Measurements from ENCODE around the gene FUS.
"Not testable (repeated sequence)": the region's sequence is repeated elsewhere in the genome, so short reads cannot be mapped to it uniquely, and the experiment has no call there.

FUS gene

DNA sequence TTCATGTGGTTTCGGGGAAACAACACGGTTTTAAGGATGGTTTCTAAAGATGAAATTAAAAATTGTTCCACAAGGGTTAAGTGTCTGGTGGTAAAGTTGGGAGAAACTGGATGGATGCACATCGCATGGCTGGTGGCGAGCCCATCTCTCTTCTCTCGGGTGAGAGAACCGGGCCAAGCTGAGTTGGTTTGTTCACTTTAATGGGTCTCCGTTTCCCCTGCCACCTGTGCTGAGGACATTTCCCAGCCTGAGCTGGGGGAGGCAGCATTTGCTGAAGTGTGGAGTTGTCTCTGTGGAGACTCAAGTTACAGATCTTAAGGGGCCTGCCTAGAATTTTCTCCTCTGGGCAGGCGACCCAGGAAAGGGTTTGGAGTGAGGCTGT is 7.9 kb downstream of the FUS start:
- no peak for DNase-seq

DNA sequence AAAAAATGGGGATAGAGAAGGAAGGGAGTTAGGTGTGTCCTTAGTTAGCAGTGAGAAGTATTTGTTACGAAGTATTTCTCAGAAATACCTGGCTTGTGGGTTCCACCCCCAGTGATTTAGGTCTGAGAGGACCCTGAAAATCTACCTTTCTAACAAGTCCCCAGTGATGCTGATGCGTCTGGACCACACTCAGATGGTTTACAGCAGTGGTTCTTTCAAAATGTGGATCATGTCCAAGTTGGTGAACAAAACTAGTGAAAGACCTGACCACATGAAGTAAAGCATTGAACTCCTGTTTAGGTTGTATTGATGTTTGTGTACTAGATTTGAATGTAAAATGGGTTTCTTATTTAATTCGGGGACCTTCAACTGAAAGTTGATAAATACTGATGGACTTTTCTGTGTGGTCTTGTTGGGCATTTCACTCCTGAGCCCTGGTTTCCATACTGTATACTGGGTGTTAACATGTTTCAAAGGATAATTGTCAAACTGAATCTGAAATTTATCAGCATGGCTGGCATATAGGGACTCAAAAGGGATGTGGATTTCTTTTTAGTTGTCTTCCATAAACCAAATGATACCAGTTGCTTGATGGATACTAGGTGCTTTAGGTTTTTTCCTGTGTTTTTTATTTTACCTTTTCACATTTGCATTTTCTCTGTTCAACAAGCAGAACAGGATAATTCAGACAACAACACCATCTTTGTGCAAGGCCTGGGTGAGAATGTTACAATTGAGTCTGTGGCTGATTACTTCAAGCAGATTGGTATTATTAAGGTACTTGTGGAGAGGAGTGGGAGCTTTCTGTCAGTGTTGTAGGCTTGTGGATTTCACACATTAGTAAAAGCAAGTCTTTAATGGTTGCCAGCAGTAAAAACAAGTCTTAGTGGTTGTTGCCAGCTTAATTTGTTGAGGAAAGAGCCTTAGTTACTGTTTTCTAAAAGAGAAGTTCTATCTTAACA is 8.8 kb downstream of the FUS start:
- DNase-seq, result no peak

DNA sequence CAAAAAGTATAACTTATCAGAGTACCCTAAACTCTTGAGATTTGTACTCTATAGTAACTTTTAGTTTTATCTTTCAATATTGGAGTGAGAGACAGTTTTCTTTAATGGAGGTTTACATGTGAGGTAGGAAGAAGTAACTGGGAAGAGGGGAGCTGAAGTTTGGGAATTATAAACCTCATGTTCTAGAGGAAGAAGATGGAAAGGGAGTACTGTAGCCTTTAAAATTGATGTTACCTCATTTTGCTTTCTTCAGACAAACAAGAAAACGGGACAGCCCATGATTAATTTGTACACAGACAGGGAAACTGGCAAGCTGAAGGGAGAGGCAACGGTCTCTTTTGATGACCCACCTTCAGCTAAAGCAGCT is 9.5 kb downstream of the FUS start:
- no peak for DNase-seq

DNA sequence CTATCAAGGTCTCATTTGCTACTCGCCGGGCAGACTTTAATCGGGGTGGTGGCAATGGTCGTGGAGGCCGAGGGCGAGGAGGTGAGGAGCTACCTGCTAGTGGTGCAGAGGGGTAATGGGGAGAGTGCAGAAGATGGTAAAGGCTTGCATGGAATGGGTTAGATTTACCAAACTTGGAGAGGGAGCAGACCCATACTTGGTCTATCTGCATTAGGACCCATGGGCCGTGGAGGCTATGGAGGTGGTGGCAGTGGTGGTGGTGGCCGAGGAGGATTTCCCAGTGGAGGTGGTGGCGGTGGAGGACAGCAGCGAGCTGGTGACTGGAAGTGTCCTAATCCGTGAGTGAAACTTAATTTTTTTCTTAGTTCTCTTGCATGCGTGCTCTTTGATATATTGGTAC is 10.1 kb downstream of the FUS start:
- DNase-seq, result no peak

DNA sequence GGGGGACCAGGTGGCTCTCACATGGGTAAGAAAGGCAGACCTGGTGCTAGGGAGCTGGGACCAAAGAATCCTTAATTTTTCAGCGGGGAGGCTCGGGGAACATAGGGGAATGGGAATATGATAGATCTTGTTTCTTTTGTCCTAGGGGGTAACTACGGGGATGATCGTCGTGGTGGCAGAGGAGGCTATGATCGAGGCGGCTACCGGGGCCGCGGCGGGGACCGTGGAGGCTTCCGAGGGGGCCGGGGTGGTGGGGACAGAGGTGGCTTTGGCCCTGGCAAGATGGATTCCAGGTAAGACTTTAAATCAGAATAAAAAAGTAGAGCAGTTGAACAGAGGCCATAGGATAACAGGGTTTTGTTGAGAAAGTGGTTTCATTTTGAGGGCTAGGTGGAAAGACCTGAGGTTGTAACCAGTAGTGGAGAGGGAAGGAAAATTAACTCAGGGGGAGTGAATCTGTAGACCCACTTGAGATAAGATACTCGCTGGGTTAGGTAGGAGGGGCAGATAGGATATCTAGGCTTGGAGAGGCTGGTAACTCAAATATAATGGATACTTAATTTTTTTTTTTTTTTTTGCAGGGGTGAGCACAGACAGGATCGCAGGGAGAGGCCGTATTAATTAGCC is 11.0 kb downstream of the FUS start:
- peak in 1 of 3 experiments; percentile 4 for DNase-seq

DNA sequence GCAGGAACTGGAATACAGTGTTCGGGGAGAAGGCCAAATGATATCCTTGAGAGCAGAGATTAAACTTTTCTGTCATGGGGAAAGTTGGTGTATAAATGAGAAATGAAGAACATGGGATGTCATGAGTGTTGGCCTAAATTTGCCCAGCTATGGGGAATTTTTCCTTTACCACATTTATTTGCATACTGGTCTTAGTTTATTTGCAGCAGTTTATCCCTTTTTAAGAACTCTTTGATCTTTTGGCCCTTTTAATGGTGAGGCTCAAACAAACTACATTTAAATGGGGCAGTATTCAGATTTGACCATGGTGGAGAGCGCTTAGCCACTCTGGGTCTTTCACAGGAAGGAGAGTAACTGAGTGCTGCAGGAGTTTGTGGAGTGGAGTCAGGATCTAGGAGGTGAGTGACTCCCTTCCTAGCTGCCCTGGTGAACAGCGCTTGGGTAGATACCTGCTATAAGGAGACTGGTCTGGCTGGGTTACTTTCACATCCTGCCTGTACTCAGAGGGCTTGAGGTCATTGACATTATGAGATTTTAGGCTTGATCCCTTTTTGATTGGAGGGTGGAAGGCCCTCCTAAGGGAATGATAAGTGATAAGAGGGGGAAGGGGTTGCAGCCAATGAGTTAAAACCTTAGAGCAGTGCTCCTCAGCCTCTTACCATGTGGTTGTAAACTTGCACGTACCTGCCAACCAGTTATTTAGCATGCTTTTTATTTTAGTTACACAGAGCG is 11.9 kb downstream of the FUS start:
- no peak for DNase-seq

DNA sequence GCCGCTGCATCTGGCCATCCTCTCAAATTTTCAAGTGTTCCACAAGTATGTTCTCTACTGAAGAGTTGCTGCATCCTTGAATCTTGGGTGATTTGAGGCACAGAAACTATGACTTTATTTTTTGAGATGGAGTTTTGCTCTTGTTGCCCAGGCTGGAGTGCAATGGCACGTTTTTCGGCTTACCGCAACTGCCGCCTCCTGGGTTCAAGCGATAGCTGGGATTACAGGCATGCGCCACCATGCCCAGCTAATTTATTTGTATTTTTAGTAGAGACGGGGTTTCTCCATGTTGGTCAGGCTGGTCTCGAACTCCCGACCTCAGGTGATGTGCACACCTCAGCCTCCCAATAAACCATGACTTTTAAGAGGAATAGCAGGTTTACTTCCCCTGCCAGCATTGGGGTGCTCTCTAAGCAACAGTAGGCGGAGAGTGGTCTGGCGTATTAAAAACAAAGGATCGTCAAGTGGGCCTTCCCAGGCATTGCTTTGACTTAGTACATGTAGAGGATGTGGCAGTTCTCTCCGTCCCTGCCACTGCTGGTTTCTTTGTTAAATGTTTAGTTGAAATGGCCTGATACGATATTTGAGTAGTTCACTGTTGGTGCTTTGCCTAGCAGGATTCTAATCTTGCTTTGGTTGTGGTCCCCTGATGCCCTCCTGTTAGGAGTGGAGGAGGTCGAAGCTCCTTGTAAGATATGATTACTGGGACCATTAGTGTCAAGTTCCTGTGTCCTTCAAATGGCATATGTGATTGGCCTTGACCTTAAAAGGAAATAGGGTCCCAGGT is 13.1 kb downstream of the FUS start:
- DNase-seq, result no peak

DNA sequence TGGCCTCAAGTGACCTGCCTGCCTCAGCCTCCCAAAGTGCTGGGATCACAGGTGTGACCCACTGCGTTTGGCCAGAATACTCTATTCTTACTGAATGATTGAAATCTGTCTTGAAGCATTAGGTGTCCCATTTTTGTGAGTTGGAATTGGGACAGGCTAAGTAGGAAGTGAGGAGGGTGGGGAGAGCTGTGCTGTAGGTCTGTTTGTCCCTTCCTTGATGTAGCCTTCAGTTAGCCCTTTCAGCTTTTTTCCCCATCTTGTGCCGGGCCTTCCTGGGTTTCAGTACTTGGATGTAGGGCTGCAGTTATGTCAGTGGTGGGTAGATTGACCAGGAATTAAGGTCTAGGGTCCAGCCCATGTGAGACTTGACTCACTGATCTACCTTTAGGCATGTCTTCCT is 13.9 kb downstream of the FUS start:
- DNase-seq, result no peak

DNA sequence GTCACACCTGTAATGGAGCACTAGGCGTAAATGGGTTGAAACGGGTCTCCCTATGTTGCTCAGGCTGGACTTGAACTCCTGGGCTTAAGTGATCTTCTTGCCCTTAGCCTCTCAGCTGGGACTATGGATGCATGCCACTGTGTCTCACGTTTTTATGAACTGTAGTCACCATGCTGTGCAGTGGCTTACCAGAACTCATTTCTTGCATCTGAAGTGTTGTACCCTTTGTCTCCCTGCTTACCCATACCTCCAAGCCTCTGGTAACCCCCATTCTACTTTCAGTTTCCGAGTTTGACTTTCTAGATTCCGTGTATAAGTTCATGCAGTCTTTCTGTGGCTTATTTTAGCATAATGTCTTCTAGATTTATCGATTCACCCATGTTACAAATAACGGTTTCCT is 15.0 kb downstream of the FUS start:
- no peak for DNase-seq

DNA sequence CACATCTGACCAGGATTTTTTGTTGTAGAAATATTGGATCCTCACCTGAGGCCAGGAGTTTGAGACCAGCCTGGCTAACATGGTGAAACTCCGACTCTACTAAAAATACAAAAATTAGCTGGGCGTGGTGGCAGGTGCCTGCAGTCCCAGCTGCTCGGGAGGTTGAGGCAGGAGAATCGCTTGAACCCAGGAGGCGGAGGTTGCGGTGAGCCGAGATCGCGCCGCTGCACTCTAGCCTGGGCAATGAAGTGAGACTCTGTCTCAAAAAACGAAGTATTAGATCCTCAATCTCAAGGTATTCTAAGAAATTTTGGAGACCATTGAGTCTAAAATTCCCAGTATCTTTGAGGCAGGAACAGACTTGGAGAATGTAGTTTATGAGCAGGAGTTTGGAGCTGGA is 15.9 kb downstream of the FUS start:
- not testable (repeated sequence) for DNase-seq

DNA sequence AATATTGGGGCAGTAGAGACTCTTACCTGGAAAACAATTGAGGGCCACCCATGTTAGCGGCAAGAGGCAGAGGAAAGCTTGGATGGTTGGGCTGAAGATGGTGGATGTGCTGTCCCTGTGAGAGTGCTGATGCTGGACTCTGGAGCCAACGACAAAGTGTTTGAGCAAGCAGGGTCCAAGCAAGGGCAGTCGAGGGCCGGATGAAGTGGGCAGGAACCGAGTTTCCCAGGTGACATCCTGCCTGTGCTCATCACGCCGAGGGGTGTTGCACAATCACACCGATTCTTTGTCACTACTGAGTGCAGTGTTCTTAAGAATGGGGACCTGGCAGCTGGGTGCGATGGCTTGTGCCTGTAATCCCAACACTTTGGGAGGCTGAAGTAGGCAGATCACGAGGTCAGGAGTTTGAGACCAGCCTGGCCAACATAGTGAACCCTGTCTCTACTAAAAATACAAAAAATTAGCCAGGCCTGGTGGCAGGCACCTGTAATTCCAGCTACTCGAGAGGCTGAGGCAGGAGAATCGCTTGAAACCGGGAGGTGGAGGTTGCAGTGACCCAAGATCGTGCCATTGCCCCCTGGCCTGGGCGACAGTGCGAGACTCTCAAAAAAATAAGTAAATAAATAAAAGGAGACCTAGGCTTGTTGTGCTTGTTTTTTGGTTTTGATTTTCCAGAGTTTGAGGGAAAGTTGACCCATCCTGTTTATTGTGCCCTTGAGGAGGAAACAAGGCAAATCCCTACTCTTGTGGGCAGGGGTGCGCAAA is 16.6 kb downstream of the FUS start:
- DNase-seq, result no peak

DNA sequence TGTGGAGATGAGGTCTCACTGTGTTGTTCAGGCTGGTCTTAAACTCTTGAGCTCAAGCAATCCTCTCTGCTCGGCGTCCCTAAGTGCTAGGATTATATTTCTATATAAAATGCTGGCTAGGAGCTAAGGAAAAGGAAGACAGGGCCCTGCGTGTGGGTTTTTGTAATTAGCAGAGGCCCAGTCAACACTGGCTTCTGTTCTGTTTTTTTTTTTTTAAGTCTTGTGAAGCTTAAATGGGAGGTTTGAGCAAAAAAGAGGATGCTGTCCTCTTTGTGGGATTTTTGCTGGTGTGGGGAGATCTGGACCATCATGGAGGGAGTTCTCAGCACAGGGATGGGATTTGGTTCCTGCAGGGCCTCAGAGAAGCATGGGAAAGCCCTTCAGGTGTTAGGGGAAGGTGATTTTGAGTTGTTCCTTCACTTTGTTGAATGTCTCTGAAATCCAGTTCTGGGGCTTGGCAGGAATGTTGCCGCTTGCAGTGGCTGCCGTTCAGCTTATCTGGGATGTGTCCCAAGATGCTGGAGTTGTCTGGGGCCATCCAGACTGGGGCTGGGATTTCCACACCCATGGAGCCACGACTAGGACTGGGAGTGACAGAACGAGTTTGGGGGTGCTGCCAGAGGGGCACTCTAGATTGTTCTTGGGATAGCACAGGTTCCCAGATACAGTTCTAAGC is 18.4 kb downstream of the FUS start:
- no peak for DNase-seq

DNA sequence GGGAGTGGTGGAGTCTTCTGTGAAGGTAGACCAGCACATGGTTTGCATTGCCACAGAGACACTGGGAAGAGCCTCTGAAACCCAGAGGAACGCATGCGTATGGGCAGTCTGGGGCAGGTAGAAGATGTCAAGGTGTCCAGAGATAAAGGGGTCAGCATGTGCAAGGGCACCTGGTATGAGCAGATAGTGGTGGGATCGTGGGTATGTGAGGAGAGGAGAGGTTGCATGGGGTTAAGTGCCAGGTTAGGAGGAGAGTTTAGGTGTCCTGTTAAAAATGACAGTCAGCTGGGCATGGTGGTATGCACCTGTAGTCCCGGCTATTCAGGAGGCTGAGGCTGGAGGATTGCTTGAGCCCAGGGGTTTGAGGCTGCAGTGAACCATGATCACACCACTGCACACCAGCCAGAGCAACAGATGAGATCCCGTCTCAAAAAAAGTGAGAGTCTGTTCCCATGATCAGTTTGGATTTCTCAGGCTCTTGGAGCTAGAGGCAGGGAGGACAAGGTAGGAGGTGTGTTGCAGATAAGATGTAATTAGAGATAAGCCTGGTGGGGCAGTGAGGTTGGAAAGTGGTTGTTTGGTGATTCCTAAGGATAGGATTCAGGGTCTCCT is 19.6 kb downstream of the FUS start:
- no peak for DNase-seq

DNA sequence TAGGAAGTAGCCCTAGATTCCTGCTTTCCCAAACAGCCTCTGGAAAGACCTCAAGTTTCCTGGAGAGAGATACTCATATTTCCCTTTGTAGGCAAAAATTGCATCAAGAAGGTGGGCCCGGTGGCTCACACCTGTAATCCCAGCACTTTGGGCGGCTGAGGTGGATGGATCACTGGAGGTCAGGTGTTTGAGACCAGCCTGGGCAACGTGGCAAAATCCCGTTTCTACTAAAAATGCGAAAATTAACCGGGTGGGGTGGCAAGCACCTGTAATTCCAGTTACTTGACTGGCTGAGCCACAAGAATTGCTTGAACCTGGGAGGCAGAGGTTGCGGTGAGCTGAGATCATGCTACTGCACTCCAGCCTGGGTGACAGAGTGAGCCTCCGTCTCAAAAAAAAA is 20.2 kb downstream of the FUS start:
- not testable (repeated sequence) for DNase-seq

DNA sequence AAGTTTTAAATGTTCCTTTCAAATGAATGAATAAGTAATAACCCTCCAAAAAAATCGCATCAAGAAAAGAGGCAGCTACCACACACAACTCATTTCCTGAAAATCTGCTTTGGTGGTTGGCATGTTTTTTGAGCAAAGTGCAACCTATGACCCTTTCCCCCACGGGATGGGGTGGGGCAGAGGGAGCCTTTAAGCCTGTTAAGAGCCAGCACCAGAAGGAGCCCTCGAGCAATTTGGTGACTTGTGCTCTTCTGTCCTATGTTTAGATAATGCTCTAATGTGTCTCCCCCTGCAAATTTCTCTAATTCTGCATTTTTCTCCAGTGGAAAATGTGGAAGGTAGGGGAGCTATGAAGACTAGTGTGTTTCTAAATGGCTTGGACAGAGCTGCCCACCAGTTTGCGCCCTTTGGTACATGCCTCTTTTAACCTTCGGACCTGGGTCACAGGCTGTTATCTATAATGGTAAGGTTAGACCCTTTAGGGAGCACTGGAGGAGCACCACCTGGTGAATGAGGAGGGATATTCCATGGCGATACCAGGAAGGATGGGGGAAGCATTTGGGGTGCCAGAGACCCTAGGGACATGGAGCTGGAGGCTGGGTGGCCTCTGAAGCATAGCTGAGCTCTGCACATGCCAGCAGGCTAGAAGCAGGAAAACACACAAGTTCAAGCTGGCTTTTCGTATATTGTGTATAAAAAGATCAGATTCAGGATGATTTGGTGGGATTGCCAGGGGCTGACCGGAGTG is 21.1 kb downstream of the FUS start:
- DNase-seq, result no peak

DNA sequence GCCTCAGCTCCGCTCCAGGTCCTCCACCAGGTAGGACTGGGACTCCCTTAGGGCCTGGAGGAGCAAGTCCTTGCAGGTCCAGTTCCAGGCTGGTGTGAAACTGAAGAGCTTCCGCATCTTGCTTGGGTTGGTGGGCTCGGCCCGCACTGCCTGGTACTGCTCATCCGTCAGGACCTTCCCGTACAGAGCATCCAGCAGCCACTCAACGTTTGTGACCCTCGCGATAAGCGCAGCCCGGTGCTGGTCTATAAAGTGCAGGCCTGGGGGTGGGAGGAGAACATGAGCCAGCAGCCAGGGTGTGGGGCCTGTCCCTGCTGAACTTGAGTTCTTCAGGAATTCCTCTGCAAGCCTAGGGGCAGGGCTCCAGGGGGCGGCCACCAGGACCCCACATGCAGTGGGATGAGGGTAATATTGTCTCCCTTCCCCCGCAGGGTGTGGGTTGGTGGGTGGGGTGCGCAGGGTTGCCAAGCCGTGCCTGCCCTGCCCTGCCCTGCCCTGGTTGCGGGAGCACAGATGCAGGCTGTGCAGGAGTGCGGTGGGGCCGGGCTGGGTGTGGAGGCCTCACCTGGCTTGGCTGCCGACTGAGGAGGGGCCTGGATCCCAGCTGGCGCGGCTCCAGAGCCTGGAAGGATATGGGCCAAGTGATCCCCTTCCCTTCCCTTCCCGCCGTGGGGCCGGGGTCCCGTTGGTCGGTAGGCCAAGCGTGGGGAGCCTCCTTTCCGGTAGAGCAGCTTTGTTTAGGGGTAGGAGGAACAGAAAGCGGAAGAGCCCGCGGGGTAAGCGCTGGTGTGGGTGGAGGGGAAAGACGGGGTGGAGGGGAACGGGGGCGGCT is 21.9 kb downstream of the FUS start:
- DNase-seq, result no peak

DNA sequence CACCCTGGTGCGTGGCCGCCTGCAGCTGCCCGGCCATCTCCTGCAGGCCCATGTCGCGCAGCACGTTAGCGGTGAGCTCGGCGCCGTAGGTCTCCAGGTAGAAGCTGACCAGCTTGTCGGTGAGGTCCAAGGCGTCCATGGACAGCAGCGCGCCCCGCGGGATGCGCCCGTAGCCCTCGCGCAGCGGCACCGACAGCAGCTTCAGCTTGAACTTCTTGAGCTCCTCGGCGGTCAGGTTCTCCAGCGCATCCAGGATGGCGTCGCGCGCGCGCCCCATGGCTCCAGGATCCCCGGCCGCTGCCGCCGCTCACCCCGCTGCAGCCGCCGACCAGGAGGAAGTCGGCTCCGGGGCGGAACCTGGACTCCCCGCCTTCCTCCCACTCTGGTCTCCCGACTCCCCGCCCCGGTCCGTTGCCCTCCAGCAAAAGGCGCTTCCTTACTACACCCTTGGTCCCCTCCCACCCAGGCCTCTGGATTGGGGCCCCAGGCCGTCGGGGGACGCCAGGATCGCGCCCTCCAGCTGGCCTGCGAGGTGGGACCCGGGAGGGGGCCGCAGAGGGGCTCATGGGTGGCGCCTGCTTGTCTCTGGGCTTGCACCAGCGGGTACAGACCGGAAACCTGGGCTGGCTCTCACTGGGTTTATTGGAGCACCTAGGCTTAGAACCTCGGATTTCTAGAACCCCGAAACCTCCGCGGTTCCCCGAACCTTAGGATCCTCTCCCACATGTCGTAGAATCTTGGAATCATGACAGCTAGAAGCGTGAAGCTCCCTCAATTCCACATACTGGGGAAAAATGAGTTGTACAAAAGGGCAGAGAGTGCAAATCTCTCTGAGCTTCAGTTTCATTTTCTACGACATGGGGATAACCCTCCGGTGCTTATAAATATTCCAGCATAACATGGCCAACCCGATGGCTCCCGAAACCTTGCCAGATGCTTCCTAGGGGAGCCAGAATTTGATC is 22.8 kb downstream of the FUS start, which contains the start of gene PYCARD:
PYCARD (minus strand) TSS at position 347 of the 962 bp plus-strand sequence; CDS start at position 277, 70 bp downstream.
- DNase-seq, result no peak

Measured in NCI-H1417 (cell line).